Measurements from ENCODE around the gene TTI1.
"Not testable (repeated sequence)": the region's sequence is repeated elsewhere in the genome, so short reads cannot be mapped to it uniquely, and the experiment has no call there.

TTI1 gene

GRCh38 chr20:38052870-38053269 lies 19.6 kb upstream of the TTI1 start:
- no peak for DNase-seq

GRCh38 chr20:38050686-38051085 lies 17.4 kb upstream of the TTI1 start:
- DNase-seq = no peak

GRCh38 chr20:38049800-38050199 lies 16.5 kb upstream of the TTI1 start:
- no peak for DNase-seq

DNA sequence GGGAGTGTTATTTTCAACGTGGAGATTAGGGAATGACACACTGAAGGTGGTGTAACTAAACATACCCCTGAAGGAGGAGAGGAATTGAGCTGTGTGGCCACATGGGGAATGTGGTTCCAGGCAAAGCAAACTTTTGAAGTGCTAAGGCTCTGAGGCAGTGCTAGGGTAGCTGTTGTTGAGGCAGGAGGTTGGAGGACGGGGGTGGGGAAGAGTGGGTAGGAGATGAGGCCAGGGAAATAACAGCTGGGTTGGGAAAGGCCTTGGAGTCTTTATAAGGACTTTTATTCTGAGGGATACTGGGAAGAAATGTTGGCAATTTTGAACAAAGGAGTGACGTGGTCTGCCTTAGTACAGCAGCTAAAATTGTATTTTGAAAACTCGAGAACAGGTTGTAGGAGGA lies 13.3 kb upstream of the TTI1 start:
- no peak for DNase-seq

DNA sequence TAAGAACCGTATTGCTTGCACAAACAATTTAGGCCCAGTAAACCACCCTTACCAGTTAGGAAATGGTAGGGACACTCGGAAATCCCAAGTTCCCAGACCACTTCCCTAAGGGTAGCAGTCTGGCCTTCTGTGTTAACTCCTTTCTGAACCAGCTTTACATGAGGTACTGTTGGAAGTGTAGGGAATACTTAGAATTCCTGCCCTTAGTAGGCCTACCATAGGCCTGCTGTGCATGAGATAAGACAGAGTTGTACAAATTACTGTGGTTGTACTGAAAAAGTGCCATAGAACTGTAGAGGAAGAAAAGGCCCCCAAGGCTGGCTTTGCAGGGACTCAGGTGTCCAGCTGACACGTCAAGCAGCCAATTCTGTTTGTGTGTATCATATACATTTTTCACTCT lies 11.4 kb upstream of the TTI1 start:
- no peak for DNase-seq

- DNase-seq = no peak
These were observed 10.4 kb upstream of the TTI1 start for GRCh38 chr20:38043512-38044300.

- no peak for DNase-seq
These were observed 7.0 kb upstream of the TTI1 start for GRCh38 chr20:38040276-38040675.

- no peak for DNase-seq
These were observed 3.1 kb upstream of the TTI1 start for GRCh38 chr20:38036366-38036765.

DNA sequence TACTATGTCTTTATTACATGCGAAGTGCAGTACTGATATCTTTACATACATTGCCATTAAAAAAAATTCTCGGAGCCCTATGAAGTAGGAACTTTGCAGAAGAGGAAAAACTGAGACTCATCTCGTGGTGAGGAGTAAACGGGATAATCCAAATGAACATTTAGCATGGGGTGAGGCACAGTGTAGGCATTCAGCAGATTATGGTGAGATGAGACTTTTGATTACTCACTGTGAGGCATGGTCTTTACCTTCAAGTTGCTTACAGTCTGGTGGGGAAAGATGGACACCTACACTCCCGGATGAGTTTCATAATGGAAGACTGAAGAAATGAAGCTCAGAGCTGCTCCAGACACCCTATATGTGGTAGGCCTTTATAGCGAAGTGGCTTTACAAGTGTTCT lies 1.7 kb upstream of the TTI1 start:
- no peak for DNase-seq

DNA sequence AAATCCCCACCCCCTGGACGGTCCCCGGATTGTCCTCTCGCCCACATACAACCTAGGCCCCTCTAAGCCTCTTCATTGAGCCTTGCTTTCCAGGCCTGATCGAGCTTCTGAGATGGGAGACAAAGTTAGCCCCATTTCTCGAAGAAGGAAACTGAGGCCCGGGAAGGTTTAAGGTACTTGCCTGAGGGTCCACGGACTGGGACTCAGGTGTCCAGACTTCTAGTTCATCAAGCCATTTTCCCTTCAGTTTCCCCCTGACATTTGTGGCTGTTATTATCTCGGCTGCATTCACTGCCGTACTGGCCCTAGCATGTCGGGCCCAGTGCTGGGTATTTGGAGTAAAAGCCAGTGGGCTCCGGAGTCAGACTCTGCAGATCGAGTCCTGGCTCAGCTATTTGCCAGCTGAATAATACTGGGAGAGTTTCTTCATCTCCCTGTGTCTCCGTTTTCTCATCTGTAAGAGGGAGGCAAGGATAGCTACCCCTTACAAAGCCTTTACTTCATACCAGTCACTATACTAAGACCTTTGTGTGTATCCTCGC lies 923 bp upstream of the TTI1 start:
- no peak for DNase-seq

DNA sequence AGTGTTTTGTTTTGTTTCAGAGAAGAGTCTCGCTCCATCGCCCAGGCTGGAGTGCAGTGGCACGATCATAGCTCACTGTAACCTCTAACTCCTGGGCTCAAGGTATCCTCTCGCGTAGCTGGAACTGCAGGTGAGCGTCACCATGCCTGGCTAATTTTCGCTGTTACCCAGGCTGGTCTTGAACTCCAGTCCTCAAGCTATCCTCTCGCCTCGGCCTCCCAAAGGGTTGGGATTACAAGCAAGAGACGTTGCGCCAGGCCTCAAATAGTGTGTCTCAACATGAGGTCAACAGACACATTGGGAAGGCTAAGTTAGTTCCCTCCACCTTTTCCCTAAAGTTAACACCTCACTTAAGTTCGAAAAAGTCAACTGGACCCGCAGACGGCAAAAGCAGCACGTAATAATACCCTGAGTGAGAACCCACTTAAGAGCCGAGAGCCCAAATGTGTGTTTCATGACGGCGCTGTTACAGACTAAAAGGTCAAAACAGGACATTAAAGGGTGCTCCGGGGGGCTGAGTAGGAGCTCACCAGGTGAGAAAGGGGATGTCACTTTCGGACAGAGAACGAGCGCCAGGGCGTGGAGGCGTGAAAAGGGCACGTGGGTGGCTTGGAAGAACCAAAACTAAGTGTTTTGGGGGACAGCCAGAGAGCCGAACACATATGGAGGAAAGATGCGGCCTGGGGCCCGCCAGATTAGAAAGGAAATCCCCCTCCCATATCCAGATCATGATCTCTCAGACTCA lies 499 bp downstream of the TTI1 start:
- no peak for DNase-seq

DNA sequence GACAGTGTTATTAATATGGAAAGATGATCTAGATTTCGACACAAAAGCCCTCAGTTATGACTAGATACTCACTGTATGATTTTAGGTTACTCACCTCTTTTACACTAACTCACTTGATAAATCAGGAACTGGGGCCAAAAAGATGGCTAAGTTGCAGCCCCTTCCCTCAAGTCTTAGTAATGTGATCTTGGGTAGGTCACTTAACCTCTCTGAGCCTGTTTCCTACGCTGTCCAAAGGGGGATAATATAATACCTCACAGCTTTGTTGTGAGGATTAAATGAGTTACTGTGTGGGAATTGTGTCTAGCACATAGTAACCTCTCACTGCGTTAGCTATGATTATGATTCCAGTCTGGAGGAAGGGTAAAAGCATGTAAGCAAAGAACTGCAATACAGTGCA lies 1.3 kb downstream of the TTI1 start:
- no peak for DNase-seq

DNA sequence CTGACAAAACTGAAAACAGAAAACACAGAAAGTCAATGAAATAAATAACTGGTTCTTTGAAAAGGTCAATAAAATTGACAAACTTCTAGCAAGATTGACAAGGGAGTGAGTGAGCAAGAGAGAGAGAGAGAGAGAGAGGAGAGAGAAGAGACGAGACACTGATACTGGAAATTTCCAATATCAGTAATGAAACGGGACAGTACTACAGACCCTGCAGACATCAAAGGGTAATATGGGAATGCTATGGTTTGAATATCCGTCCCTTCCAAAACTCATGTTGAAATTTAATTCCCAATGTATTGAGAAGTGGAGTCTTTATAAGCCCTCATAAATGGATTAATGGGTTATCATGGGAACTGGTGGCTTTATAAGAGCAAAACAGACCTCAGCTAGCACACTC lies 3.8 kb downstream of the TTI1 start:
- DNase-seq = no peak

DNA sequence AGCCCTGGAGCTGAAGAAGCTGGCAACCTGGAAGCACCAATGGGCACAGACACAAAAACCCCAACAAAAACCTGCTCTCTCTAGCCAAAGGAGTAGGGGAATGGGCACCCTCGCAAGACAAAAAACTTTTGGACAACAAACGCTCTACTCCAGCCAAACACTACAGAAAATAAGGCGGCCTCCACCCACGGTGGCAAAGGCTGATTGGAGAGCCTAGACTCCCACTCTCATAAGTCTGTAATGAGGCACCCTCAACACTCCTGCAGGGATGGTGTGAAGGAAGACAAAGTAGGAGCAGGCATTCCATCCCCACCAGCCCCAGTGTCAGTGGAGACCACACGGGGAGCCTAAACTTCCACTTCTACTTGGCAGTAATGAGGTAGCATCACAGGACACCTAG lies 8.8 kb downstream of the TTI1 start:
- DNase-seq = no peak

GRCh38 chr20:38023181-38024001 lies 9.9 kb downstream of the TTI1 start:
- no peak for DNase-seq

DNA sequence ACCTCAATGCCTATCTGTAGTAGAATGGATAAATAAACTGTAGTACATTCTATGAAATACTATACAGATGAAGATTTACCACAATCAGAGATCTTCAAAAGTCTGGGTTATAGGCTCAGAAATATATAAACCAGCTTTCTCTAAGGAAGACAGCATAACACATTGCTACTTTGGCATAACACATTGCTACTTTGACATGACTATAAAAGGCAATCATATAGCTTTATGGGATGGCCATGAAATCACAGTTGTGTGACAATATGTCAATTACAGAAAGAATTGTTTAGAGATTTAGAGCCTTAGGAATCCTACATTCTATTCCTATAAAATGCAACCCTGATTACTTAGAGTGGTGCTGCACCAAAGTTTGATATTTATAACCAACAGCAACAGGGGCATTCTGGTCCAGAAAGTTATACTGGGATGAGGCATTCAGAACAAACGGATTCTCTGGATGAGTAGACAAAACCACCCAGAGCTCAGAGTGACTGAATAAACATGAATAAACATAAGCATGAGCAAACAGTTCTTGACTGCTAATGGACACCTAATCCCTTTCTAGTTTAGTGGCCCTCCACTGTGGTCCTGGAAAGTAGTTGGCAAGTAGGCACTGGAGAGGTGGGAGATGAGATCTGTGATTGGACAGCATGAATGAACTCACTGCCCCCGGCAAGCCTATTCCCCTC lies 12.0 kb downstream of the TTI1 start:
- no peak for DNase-seq

- DNase-seq = no peak
These were observed 14.9 kb downstream of the TTI1 start for GRCh38 chr20:38018385-38018784.

DNA sequence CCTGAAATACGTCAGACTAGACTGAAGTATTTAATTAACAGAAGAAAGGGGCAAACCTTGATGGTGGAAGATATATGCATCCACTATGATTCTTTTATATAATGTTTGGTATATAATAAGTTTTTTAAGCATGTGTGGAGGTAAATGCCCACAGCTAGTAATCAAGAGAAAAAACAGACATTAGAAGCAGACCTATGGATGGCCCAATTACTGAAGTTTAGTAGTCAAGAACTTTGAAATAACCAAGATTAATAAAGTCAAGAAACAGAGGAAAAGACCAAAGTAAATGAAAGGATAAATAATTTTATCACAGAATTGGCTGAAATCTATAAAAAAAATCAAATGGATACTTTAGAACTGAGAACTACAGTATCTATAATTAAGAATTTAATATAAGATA lies 15.3 kb downstream of the TTI1 start:
- no peak for DNase-seq

DNA sequence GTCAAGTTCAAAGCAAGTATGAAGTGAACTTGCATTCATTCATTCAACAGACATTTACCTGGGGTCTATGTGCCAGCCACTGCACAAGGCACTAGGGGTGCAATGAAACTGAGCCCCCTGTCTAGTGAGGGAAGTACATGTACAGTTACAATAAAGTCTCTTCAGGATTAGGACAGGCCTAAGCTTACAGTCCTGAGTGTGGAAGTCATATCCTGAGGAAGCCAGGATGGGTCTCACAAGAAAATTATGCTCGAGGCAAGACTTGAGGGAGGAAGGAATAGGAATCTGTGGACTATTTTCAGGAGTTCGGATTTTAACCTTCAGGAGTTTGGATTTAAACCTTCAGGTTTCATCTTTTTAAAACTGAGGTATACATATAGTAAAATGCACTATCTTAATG lies 19.4 kb downstream of the TTI1 start:
- no peak for DNase-seq

- no peak for DNase-seq
These were observed 20.9 kb downstream of the TTI1 start for GRCh38 chr20:38012332-38012731.

GRCh38 chr20:38011696-38012095 lies 21.6 kb downstream of the TTI1 start:
- DNase-seq = peak; percentile 35

GRCh38 chr20:38009416-38009815 lies 23.8 kb downstream of the TTI1 start:
- not testable (repeated sequence) for DNase-seq

Measured in NCI-H1694 (cell line).